ENCODE results near the gene MBTPS1.

Gene MBTPS1

GRCh38 chr16:84004442-84004841, 112.3 kb downstream of the MBTPS1 start:
- Histone ChIP-seq H3K27ac (ENCODE audit: low read depth, low read length, severe bottlenecking) (no peak overlapping the region), H3K36me3 (ENCODE audit: control insufficient read depth, insufficient read depth, low read length) (no peaks in the 10 kb centered on the region)
- WGBS, 2 experiments (ENCODE audit: insufficient coverage in 2 of 2) = 88 to 96% methylated on average over 6 to 7 of the region's 7 CpGs

More at GRCh38 chr16:84004442-84004841, 112.3 kb downstream of the MBTPS1 start:
- Histone ChIP-seq H3K4me3 (ENCODE audit: extremely low read depth, insufficient read depth, low read length, poor library complexity, severe bottlenecking) (no peak overlapping the region), H3K9me3 (ENCODE audit: control insufficient read depth, low read length) (no peaks in the 10 kb centered on the region), H3K4me1 (ENCODE audit: control insufficient read depth, insufficient read depth, low read length, poor library complexity, severe bottlenecking) (no peaks in the 10 kb centered on the region)
